Measurements from ENCODE around the gene CNTNAP2. TPM values are rescaled to one million over a fixed set of nuclear protein-coding genes. Genes with fewer than 3 reads are reported as not detected.

The CNTNAP2 gene
- total and polyA plus RNA-seq, 2 donors from 2014 or later: 0.06 to 0.13 TPM

- TF ChIP-seq CTCF (IDR thresholded peaks at IDR 0.05; ENCODE audit: borderline replicate concordance, extremely low read depth, insufficient read depth): no peak
- H3K4me3 ChIP-seq (ENCODE audit: low read length in 3 of 3): no peak overlapping the region
- H3K27ac ChIP-seq (ENCODE audit: low read depth in 2 of 2, low read length in 2 of 2): no peak overlapping the region
- no peak overlapping the region for H3K9ac ChIP-seq (ENCODE audit: low read length in 3 of 3)
- FAIRE-seq (no peak), DNase-seq (no peak)
- H3K4me1 ChIP-seq (ENCODE audit: control insufficient read depth in 2 of 3, insufficient read depth in 2 of 3, low read depth in 1 of 3, low read length in 3 of 3): no peaks in the 10 kb centered on the region
- H3K27me3 ChIP-seq (ENCODE audit: control insufficient read depth, insufficient read depth, low read length): no peaks in the 10 kb centered on the region
- H3K36me3 ChIP-seq (ENCODE audit: control insufficient read depth in 2 of 3, insufficient read depth in 3 of 3, low read length in 3 of 3): no peaks in the 10 kb centered on the region
- H3K9me3 ChIP-seq (ENCODE audit: control insufficient read depth in 2 of 3, insufficient read depth in 1 of 3, low read length in 3 of 3): no peaks in the 10 kb centered on the region
- intact Hi-C loops (cut with DNase I): no loop called here
Observed at GRCh38 chr7:148437043-148437442, 2320.4 kb downstream of the CNTNAP2 start.

GRCh38 chr7:148442141-148442655 is 2325.6 kb downstream of the CNTNAP2 start:
- no peak overlapping the region for H3K4me3 ChIP-seq (ENCODE audit: low read length in 3 of 3)
- TF ChIP-seq CTCF (IDR thresholded peaks at IDR 0.05; ENCODE audit: borderline replicate concordance, extremely low read depth, insufficient read depth): no peak
- H3K36me3 ChIP-seq (ENCODE audit: control insufficient read depth in 2 of 3, insufficient read depth in 3 of 3, low read length in 3 of 3): no peaks in the 10 kb centered on the region
- intact Hi-C loops (cut with DNase I): no loop called here
- no peak for FAIRE-seq
- H3K27ac ChIP-seq (ENCODE audit: low read depth in 2 of 2, low read length in 2 of 2): no peak overlapping the region
- no peaks in the 10 kb centered on the region for H3K4me1 ChIP-seq (ENCODE audit: control insufficient read depth in 2 of 3, insufficient read depth in 2 of 3, low read depth in 1 of 3, low read length in 3 of 3)
- peaks cover 0 to 4% (median 0%) of the 10 kb centered on the region in 3 donors for H3K9me3 ChIP-seq (ENCODE audit: control insufficient read depth in 2 of 3, insufficient read depth in 1 of 3, low read length in 3 of 3)
- no peak overlapping the region for H3K9ac ChIP-seq (ENCODE audit: low read length in 3 of 3)
- H3K27me3 ChIP-seq (ENCODE audit: control insufficient read depth, insufficient read depth, low read length): no peaks in the 10 kb centered on the region
- no peak for DNase-seq

- Histone ChIP-seq H3K27me3 (ENCODE audit: control insufficient read depth, insufficient read depth, low read length) (no peaks in the 10 kb centered on the region), H3K9ac (ENCODE audit: low read length in 3 of 3) (no peak overlapping the region), H3K4me3 (ENCODE audit: low read length in 3 of 3) (no peak overlapping the region), H3K27ac (ENCODE audit: low read depth in 2 of 2, low read length in 2 of 2) (no peak overlapping the region), H3K4me1 (ENCODE audit: control insufficient read depth in 2 of 3, insufficient read depth in 2 of 3, low read depth in 1 of 3, low read length in 3 of 3) (no peaks in the 10 kb centered on the region), H3K9me3 (ENCODE audit: control insufficient read depth in 2 of 3, insufficient read depth in 1 of 3, low read length in 3 of 3) (peaks cover 0 to 4% (median 0%) of the 10 kb centered on the region in 3 donors), H3K36me3 (ENCODE audit: control insufficient read depth in 2 of 3, insufficient read depth in 3 of 3, low read length in 3 of 3) (no peaks in the 10 kb centered on the region)
- TF ChIP-seq CTCF (IDR thresholded peaks at IDR 0.05; ENCODE audit: borderline replicate concordance, extremely low read depth, insufficient read depth): no peak
- intact Hi-C loops (cut with DNase I): no loop called here
- DNase-seq (no peak), FAIRE-seq (no peak)
Observed at GRCh38 chr7:148442933-148443332, 2326.3 kb downstream of the CNTNAP2 start.
